ENCODE results near the gene ASAP3.

DNA sequence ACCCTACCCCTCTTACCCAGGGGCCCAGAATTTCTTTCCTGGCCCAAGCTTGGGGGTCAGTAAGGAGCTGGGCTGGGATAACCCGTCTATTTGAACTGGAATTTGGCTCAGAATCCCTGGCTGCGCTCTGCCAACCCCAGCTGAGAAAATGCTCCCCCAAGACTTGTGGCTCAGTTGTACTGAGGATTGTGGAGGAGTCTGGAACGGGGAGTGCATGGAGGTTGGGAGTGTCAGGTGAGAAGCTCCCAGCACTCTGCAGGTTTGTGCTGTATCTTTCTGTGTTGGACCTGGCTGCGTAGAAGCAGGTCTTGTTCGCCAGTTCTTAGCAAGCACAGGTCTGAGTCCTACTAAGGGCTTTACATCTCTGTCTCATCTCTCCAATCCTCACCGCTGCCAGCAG lies 61.0 kb downstream of the ASAP3 start:
- TF ChIP-seq CTCF (IDR thresholded peaks at IDR 0.05; ENCODE audit: low read depth, low read length, poor library complexity, severe bottlenecking) = no peak
- no peak for TF ChIP-seq EZH2phosphoT487 (IDR thresholded peaks at IDR 0.05; ENCODE audit: borderline replicate concordance, low read length)
